ENCODE measurements around the gene NEK9.

GRCh38 chr14:75051556-75051899 lies 75.3 kb downstream of the NEK9 start:
- TF ChIP-seq GATA2 (IDR thresholded peaks at IDR 0.05; ENCODE audit: low read depth, low read length) (no peak), GATA3 (IDR thresholded peaks at IDR 0.05; ENCODE audit: low read depth, low read length) (no peak)

Data from SH-SY5Y (cell line).